ENCODE data around the gene SPINK6.

The SPINK6 gene

DNA sequence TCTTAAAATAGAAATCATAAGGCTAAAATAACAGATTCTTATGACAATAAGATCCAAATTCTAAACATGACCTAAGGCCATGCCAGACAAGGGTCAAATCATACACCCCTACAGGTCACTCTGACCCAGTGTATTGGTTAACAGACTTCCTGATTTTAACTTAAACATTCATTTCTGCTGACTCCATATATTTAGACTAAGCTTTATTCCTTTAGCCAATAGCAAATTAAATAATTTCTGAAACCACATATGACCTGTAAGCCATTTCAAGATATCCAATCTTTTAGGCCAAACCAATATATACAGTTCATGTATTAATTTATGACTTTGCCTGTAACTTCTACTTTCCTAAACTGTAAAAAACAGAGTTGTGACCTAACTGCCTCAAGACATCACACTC is 58.4 kb downstream of the SPINK6 start:
- Histone ChIP-seq H3K36me3 (ENCODE audit: control insufficient read depth, insufficient read depth, low read length) (no peaks in the 10 kb centered on the region), H3K4me1 (ENCODE audit: control insufficient read depth, insufficient read depth, low read length, poor library complexity, severe bottlenecking) (no peaks in the 10 kb centered on the region), H3K27me3 (replicated peaks; ENCODE audit: control insufficient read depth, insufficient read depth, low read length, poor library complexity, severe bottlenecking) (no peaks in the 10 kb centered on the region), H3K9me3 (ENCODE audit: control insufficient read depth, low read length) (no peaks in the 10 kb centered on the region), H3K27ac (ENCODE audit: insufficient read depth, low read length, poor library complexity, severe bottlenecking) (no peak overlapping the region), H3K4me3 (ENCODE audit: insufficient read depth, low read depth, low read length, poor library complexity, severe bottlenecking) (no peak overlapping the region)
- DNase-seq = no peak

Measured in effector memory CD4-positive, alpha-beta T cell (primary cell).